Adrenal gland (tissue), 12 donors: ENCODE measurements around the gene SHOC2. TPM values are rescaled to one million over a fixed set of nuclear protein-coding genes. Genes with fewer than 3 reads are reported as not detected.
"Not testable (repeated sequence)": the region's sequence is repeated elsewhere in the genome, so short reads cannot be mapped to it uniquely, and the experiment has no call there.

Source experiments
- DNase-seq, 7 donors: peaks; one replicate each; pipeline ENCODE4 v3.0.0-alpha.2; 2019 to 2020
- H3K27ac ChIP-seq, 5 donors: fragments of 200-600 bp; sonication (generic) in 4 of 5; 1 replicate in 3 of 5; 2 replicates in 2 of 5; pipeline versions ENCODE4 v1.5.1 to v1.8.0; 2016 to 2020; ENCODE audit warnings: mild to moderate bottlenecking in 1 of 5
- H3K27me3 ChIP-seq: fragments of 200-600 bp; 2 replicates; pipeline ENCODE4 v1.8.0; 2021
- H3K36me3 ChIP-seq, 2 donors: fragments of 200-600 bp; replicated peaks in 1 of 2; 1 replicate in 1 of 2; 2 replicates in 1 of 2; pipeline versions ENCODE4 v1.5.1 to v1.8.0; 2018 to 2022
- H3K4me1 ChIP-seq, 2 donors: fragments of 200-600 bp; replicated peaks in 1 of 2; 1 replicate in 1 of 2; 2 replicates in 1 of 2; pipeline versions ENCODE4 v1.5.1 to v1.8.0; 2018 to 2021
- H3K4me3 ChIP-seq, 4 donors: fragments of 200-600 bp; sonication (generic) in 3 of 4; one replicate each; pipeline ENCODE4 v1.5.1; 2016 to 2018
- H3K9me3 ChIP-seq, 3 donors: fragments of 200-600 bp; sonication (generic) in 1 of 3; replicated peaks in 1 of 3; 1 replicate in 2 of 3; 2 replicates in 1 of 3; pipeline versions ENCODE4 v1.5.1 to v1.8.0; 2016 to 2021
- POLR2A ChIP-seq, 2 donors: fragments of 450-650 bp; IDR thresholded peaks; one replicate each; pipeline ENCODE4 v1.6.1; 2017; ENCODE audit warnings: antibody characterized with exemption in 2 of 2, mild to moderate bottlenecking in 2 of 2, moderate library complexity in 1 of 2
- WGBS, 4 donors: extraction: QIAGEN DNeasy Blood & Tissue Kit in 2 of 4; methylation state at CpG; one replicate each; pipeline versions ENCODE4 v1.1.5 to v1.1.7; 2013 to 2017; 5-methylcytosine and 5-hydroxymethylcytosine counted together
- intact Hi-C, 2 donors: fragments of 100-400 bp; cut with DNase I; formaldehyde crosslinking; loops; one replicate each; pipeline versions ENCODE4 v1.14.1 to v1.15.0; 2022 to 2023
- polyA plus RNA-seq, 3 donors: library from polyadenylated mRNA; stranded (reverse); fragments of 200-250 nt in 2 of 3; fragments of 350-450 nt in 1 of 3; fragmentation: Illumina TruSeq in 1 of 3; extraction: RNeasy Lipid Tissue Mini Kit (QIAGEN cat#74804) in 1 of 3; gene quantifications; one replicate each; pipeline ENCODE4 v1.2.3, GENCODE V29; 2013 to 2014
- total RNA-seq, 9 donors: library from RNA; depleted of rRNA in 4 of 9; stranded (reverse); fragments of >200 nt in 4 of 9; fragments of 120-200 nt in 1 of 9; fragmentation: NEBNext Ultra II Directional in 1 of 9; extraction: Animal tissue kit (Norgen Biotek cat#: 25700) in 1 of 9; gene quantifications; one replicate each; pipeline versions ENCODE4 v1.1.0 to v1.2.4, GENCODE V29; 2013 to 2023
- TF ChIP-seq, protein P1 (sequence below), 6 experiments: fragments of 450-650 bp in 4 of 6; fragments of 200-600 bp in 2 of 6; sonication (generic) in 1 of 6; IDR thresholded peaks; 1 replicate in 5 of 6; 2 replicates in 1 of 6; pipeline versions ENCODE4 v1.5.1 to v1.8.0; 2016 to 2021; ENCODE audit warnings: antibody characterized with exemption in 6 of 6, mild to moderate bottlenecking in 2 of 6, moderate library complexity in 1 of 6
- donor health status: healthy with polysubstance abuse.
- donor health status: Bipolar disorder and iron deficiency.
- donor health status: DM: yes; HTN: yes; CAD: no.
- donor health status: DM: no; HTN: no; CAD: no.
- donor health status: DM: no; HTN: no; CAD: no.
- donor health status: DM: yes; HTN: yes; CAD: no.

Gene SHOC2
- total and polyA plus RNA-seq, 12 donors, result 16.4 to 78.2 (median 37.1) TPM

- DNase-seq, result no peak
- H3K27ac ChIP-seq, result no peak overlapping the region
- WGBS, 4 donors, result 78 to 84% (median 82%) methylated on average over 3 of the region's 3 CpGs
- no peaks in the 10 kb centered on the region for H3K9me3 ChIP-seq
- H3K4me1 ChIP-seq, result peaks cover 0 to under 1% of the 10 kb centered on the region in 2 donors
- H3K36me3 ChIP-seq, result no peaks in the 10 kb centered on the region
- TF ChIP-seq, protein P1, sequence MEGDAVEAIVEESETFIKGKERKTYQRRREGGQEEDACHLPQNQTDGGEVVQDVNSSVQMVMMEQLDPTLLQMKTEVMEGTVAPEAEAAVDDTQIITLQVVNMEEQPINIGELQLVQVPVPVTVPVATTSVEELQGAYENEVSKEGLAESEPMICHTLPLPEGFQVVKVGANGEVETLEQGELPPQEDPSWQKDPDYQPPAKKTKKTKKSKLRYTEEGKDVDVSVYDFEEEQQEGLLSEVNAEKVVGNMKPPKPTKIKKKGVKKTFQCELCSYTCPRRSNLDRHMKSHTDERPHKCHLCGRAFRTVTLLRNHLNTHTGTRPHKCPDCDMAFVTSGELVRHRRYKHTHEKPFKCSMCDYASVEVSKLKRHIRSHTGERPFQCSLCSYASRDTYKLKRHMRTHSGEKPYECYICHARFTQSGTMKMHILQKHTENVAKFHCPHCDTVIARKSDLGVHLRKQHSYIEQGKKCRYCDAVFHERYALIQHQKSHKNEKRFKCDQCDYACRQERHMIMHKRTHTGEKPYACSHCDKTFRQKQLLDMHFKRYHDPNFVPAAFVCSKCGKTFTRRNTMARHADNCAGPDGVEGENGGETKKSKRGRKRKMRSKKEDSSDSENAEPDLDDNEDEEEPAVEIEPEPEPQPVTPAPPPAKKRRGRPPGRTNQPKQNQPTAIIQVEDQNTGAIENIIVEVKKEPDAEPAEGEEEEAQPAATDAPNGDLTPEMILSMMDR (IDR thresholded peaks at IDR 0.05), result no peak
- no peak for TF ChIP-seq POLR2A (IDR thresholded peaks at IDR 0.05)
- no peaks in the 10 kb centered on the region for H3K27me3 ChIP-seq
- intact Hi-C loops, result no loop called here
- no peak overlapping the region for H3K4me3 ChIP-seq
Measured at GRCh38 chr10:110912374-110912773, 7.0 kb upstream of the SHOC2 start.

DNA sequence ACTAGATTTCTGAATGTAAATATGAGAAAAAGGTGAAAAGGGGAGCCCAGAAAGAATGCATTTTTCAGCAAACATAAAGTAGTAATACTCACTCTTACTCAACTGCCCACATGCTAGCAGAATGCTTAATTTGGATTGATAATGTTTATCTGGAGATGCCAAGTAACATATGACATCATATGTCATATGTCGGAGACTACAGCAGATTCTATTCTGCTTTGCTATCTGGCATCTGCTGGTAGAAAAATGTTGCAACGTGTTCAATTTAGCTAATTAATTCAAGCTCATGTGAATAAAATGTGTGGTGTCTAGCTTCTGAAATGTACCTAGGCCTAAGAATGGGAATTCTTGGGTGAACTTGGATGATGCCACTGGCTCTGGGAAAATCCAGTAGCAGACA is 5.0 kb upstream of the SHOC2 start:
- Histone ChIP-seq H3K4me3 (no peak overlapping the region), H3K9me3 (no peaks in the 10 kb centered on the region), H3K36me3 (no peaks in the 10 kb centered on the region), H3K4me1 (peaks cover 6 to 8% of the 10 kb centered on the region in 2 donors), H3K27ac (no peak overlapping the region), H3K27me3 (no peaks in the 10 kb centered on the region)
- no peak for DNase-seq
- intact Hi-C loops, result no loop called here
- WGBS, 4 donors, result 85 to 97% (median 90%) methylated on average over 2 of the region's 2 CpGs
- TF ChIP-seq POLR2A (IDR thresholded peaks at IDR 0.05), result no peak
- TF ChIP-seq, protein P1 (IDR thresholded peaks at IDR 0.05), result no peak

GRCh38 chr10:110915035-110915434 is 4.4 kb upstream of the SHOC2 start:
- Histone ChIP-seq H3K4me1 (peaks cover 6 to 8% of the 10 kb centered on the region in 2 donors), H3K9me3 (no peaks in the 10 kb centered on the region), H3K27me3 (no peaks in the 10 kb centered on the region), H3K36me3 (no peaks in the 10 kb centered on the region), H3K4me3 (no peak overlapping the region), H3K27ac (no peak overlapping the region)
- intact Hi-C loops, result no loop called here
- no peak for DNase-seq
- WGBS, 4 donors, result 70 to 77% (median 72%) methylated on average over 6 of the region's 6 CpGs
- TF ChIP-seq, protein P1 (IDR thresholded peaks at IDR 0.05), result no peak
- TF ChIP-seq POLR2A (IDR thresholded peaks at IDR 0.05), result no peak

GRCh38 chr10:110915600-110915999 is 3.8 kb upstream of the SHOC2 start:
- intact Hi-C loops, H3K4me1 ChIP-seq, H3K9me3 ChIP-seq, H3K27ac ChIP-seq, DNase-seq, H3K4me3 ChIP-seq, H3K36me3 ChIP-seq, H3K27me3 ChIP-seq: not testable (repeated sequence)
- 85 to 95% (median 92%) methylated on average over 4 of the region's 4 CpGs for WGBS, 4 donors

DNA sequence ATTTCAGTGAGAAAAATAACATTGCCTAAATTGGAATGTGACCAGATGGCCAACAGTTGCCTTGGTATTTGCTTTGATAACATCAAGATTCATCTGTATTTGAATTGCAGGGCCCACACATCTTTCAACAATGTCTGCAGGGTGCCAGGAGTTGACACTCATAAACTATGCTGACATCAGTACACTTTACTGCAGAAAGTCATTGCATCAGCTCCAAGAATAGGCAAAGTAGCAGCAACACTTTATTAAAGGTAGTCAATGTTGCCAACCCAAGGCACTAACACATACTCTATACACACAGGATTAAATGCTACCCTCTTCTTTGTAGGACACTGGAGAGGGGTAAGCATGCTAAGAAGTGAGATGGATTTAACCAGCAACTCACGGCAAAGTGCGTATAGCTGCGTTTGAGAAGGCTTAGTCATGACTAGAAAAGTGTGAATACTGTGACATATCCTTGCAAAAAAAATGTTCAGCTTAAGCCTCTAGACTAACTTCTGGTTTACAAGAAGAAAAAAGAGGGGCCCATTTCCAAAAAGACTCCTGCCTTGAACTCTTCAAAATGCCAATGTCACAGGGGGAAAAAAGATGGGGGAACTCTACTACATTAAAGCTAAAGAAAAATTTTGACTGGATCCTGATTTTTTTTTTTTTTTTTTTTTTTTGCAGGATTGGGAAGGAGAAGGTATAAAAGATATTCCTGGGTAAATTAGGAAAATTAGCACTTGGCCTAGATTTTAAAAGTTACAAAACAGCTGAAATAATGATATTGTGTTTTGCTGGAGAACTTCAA is 2.7 kb upstream of the SHOC2 start:
- intact Hi-C loops, result no loop called here
- peaks cover 13 to 21% of the 10 kb centered on the region in 2 donors for H3K4me1 ChIP-seq

More for the DNA sequence above, 2.7 kb upstream of the SHOC2 start:
- no peaks in the 10 kb centered on the region for H3K27me3 ChIP-seq
- H3K4me3 ChIP-seq, result no peak overlapping the region
- DNase-seq, result no peak
- TF ChIP-seq, protein P1 (IDR thresholded peaks at IDR 0.05), result no peak
- no peak for TF ChIP-seq POLR2A (IDR thresholded peaks at IDR 0.05)
- H3K9me3 ChIP-seq, result no peaks in the 10 kb centered on the region
- 85 to 90% (median 86%) methylated on average over 3 of the region's 3 CpGs for WGBS, 4 donors
- H3K27ac ChIP-seq, result no peak overlapping the region
- no peaks in the 10 kb centered on the region for H3K36me3 ChIP-seq
